Measurements from ENCODE around the gene ADAP1.
"Not testable (repeated sequence)": the region's sequence is repeated elsewhere in the genome, so short reads cannot be mapped to it uniquely, and the experiment has no call there.

ADAP1 gene

GRCh38 chr7:882336-883035 is 72.0 kb downstream of the ADAP1 start:
- DNase-seq (ENCODE audit: low read depth in 2 of 2): no peak

- DNase-seq (ENCODE audit: low read depth in 2 of 2): no peak
Measured at GRCh38 chr7:881441-882234, 72.8 kb downstream of the ADAP1 start.

GRCh38 chr7:880450-880849 is 74.0 kb downstream of the ADAP1 start:
- no peak for DNase-seq (ENCODE audit: low read depth in 2 of 2)

GRCh38 chr7:879706-880105 is 74.8 kb downstream of the ADAP1 start:
- no peak for DNase-seq (ENCODE audit: low read depth in 2 of 2)

GRCh38 chr7:879093-879492 is 75.4 kb downstream of the ADAP1 start:
- DNase-seq (ENCODE audit: low read depth in 2 of 2): no peak

- DNase-seq (ENCODE audit: low read depth in 2 of 2): no peak
Measured at GRCh38 chr7:877312-878232, 76.9 kb downstream of the ADAP1 start.

GRCh38 chr7:876972-877311 is 77.5 kb downstream of the ADAP1 start:
- DNase-seq (ENCODE audit: low read depth in 2 of 2): no peak

GRCh38 chr7:876077-876971 is 78.2 kb downstream of the ADAP1 start, which contains the start of gene GET4:
Gene GET4, plus strand, starts transcription at chr7:876554. Its CDS starts 92 bp downstream, at chr7:876646.
- DNase-seq (ENCODE audit: low read depth in 2 of 2): peak; percentile 95

GRCh38 chr7:875476-876076 is 78.9 kb downstream of the ADAP1 start:
- DNase-seq (ENCODE audit: low read depth in 2 of 2): no peak

- DNase-seq (ENCODE audit: low read depth in 2 of 2): no peak
Measured at GRCh38 chr7:875051-875450, 79.4 kb downstream of the ADAP1 start.

GRCh38 chr7:874031-874749 is 80.3 kb downstream of the ADAP1 start:
- DNase-seq (ENCODE audit: low read depth in 2 of 2): no peak

GRCh38 chr7:873367-874002 is 81.0 kb downstream of the ADAP1 start:
- peak; percentile 43 to 50 for DNase-seq (ENCODE audit: low read depth in 2 of 2)

GRCh38 chr7:872685-873084 is 81.8 kb downstream of the ADAP1 start:
- not testable (repeated sequence) for DNase-seq (ENCODE audit: low read depth in 2 of 2)

GRCh38 chr7:871900-872537 is 82.5 kb downstream of the ADAP1 start:
- no peak for DNase-seq (ENCODE audit: low read depth in 2 of 2)

- no peak for DNase-seq (ENCODE audit: low read depth in 2 of 2)
Measured at GRCh38 chr7:869348-869747, 85.1 kb downstream of the ADAP1 start.

GRCh38 chr7:868189-868486 is 86.3 kb downstream of the ADAP1 start:
- DNase-seq (ENCODE audit: low read depth in 2 of 2): no peak

GRCh38 chr7:867406-868188 is 86.9 kb downstream of the ADAP1 start:
- no peak for DNase-seq (ENCODE audit: low read depth in 2 of 2)

GRCh38 chr7:867001-867405 is 87.5 kb downstream of the ADAP1 start:
- DNase-seq (ENCODE audit: low read depth in 2 of 2): no peak

- DNase-seq (ENCODE audit: low read depth in 2 of 2): no peak
Measured at GRCh38 chr7:865921-866320, 88.6 kb downstream of the ADAP1 start.
